GM18498 (cell line): ENCODE results near the gene TOPAZ1.

ENCODE experiments used
- ATAC-seq: cut with Tn5 transposase; IDR thresholded peaks from one replicate; pipeline ENCODE4 v1.9.1; 2021; ENCODE audit warnings: mild to moderate bottlenecking, moderate library complexity; ENCODE audit not compliant: unreplicated experiment

Gene TOPAZ1

DNA sequence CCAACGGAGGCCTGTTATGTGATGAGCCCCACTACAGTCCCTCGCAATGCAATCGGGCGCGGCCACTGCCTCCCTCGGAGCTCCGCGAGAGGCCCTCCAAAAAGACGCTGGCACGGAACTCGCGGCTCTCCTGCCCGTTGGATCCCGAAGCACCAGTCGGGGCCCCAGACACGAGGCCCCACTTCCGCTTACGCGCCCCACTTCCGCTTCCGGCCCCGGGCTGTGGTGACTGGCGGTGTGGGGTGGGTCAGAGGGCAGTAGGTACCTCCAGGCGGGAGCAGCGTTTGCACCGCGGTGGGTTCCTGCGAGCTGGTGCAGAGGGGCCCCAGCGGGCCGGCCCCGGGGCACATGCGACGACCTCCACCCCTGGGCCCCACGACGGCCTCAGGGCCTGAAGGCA lies at the start of gene TOPAZ1:
Gene TOPAZ1, plus strand, starts transcription at position 181 of the 400 bp plus-strand sequence. Its CDS starts 168 bp downstream, at position 349.
- ATAC-seq = no peak

DNA sequence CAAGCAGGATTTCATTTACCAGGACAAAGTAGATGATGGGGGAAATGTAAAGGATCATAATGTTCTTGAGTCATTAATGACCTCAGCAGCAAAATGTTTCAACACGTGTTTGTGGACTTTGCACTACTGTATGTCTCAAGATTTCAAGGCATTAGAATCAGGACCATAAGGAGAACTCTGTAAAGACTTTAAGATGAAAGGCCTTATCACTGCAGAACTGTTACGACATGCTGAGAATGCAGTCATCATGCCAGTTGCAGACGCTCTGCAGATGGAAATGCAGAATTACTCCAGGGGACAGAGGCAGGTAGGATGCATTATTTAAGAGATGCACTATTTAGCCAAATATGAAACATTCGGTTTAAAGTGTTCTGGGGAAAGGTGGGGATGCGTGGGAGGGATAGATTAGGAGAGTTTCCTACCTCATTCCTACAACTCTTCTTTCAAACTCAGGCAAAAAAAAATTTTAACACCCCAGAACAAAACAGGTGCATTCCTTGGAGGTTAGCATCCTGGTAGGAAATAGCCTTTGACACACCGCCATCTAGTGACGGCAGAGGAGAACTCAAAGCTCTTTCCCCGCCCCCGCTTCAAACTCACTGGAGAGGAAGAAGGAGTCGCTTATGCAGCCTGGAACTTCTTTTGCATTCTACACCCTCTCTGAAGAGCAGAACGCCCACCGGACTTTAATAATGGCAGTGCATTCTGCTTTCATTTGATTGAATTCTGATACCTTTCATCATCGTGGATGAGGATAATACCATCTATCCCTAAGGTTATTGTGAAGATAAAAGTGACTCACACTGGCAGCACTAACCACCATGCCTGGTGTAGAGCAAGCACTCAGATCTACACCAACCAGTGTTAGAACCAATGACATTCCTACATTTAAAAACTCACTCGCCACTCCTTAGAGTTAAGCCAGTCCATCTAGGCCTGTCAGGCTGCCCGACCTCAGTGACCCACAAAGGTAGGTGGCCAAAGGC lies 43.1 kb upstream of the TOPAZ1 start:
- peak; percentile 60 for ATAC-seq

DNA sequence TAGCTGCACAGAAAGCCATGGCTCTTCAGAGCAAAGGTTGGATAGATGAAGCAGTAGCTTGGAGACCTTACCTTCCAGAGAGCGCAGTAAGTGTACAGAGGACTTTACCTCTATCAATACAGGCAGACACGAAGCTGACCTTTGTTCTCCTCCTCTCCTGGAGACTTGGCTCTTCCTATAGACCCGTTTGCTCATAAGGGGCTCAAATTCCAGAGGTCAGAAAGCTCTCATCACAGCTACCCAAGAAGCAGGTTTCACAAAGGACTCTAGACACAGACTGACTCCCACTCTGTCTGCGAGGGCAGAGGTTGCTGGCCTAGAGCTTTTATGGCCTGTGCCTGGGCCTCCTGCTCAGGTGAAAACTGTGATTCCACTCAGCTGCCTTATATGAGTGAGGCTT lies 35.4 kb upstream of the TOPAZ1 start:
- ATAC-seq = no peak

DNA sequence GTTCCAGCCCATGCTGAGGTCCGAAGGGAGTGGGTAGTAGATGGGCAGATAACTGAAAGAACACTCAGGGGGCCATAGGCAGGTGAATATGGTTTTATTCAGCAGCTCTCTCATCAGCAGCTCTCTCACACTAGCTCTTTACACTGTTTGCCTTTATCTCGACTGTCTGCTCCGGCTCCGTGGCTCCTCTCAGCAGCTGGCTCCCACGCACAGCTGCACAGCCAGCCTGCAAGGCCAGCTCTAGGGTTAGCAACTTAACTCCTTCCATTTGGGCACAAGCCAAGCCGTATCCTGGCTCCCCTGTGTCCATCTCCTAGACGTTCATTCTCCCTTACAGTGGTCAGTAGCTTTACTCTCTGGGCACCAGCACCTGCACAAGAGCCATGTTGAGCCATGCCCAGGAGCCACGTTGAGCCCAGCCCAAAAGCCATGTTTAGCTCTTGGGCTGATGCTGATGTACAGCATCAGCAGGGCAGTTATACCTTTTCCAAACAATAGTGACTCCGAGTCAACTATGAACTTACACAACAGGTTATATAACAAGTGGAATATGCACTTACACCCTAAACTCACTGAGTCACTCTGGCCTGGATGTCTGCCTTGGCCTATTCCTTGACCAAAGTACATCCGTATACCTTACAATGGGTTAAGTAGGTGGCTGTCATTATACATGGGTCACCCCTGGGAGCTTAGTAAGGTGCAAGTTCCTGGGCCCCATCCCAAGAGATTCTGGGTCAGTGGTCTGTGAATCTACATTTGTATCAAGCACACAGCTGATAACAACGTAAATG lies 34.6 kb upstream of the TOPAZ1 start:
- ATAC-seq = no peak

- ATAC-seq = no peak
These were observed 33.6 kb upstream of the TOPAZ1 start for GRCh38 chr3:44208086-44208485.

GRCh38 chr3:44208568-44208967 lies 33.1 kb upstream of the TOPAZ1 start:
- ATAC-seq = no peak

DNA sequence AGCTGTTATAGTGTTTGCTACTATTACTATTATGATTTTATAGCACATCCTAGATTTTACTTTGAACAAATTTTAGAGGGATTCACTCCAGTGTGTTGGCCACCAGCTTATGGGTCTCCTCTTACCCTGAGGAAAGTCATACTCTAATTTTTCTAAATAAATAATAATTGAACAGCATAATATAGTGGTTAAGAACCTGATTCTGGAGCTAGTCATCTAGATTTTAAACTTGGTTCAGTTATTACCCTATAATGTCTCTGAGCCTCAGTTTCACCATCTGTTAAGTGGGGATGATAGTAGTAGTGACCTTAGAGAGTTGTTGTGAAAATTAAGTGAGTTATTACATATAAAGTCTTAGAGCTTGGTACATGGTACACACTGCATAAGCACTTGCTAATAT lies 30.7 kb upstream of the TOPAZ1 start:
- ATAC-seq = no peak

DNA sequence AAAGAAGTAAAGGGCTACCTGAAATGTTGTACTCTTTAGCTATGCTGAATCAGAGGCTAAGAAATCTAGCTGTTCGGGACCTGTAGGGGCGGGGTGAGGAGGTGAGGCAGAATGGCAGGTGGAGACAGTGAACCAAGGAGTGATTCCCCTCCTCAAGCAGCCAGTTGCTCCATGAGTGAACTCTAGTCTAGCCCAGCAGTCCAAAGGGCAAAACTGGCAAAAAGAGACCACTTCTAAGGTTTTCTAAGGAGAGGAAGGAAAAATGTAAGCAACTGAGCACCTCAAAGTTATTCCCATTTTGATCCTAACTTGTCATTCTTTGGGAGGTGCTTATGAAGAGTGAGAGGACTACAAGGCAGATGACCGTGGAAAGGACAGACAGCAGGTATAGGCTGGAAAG lies 19.3 kb upstream of the TOPAZ1 start:
- no peak for ATAC-seq

DNA sequence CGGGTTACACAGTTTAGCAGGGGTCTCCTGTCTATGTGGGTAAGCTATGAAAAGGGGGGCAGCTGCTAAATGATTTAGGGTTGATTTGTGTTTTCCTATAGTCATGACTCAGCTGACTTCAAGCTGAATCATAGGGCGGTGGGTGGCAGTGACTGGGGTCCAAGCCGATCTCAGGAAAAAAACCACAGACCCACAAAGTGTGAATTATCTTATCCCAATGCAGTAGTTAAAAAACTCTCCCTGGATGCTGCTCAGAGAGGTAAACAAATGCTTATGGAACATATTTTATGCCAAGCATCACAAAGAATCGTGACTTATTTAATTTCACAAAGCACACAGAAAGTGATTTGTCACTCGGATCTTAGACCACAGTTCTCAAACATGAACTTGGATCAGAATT lies 18.4 kb upstream of the TOPAZ1 start:
- no peak for ATAC-seq

DNA sequence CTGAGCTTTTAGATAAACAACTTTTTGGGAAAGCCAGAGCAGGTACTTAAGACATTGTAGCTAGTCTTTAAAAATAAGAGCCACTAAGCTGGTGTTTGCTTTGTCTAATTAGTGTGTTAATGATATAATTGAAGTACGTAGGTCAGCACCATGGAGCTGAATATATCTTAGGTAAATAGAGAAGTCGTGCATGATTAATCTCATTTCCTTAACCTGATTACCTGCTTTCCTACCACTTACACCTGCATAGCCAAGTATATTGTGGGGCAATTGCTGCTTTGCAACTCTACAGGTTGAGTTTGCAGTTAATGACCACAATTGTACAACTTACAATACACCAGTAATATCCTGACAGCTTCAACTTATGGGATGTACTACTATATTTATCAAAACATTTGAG lies 17.6 kb upstream of the TOPAZ1 start:
- no peak for ATAC-seq

- no peak for ATAC-seq
These were observed 15.1 kb upstream of the TOPAZ1 start for GRCh38 chr3:44226573-44226972.

- no peak for ATAC-seq
These were observed 14.1 kb upstream of the TOPAZ1 start for GRCh38 chr3:44227632-44228031.

GRCh38 chr3:44228900-44229299 lies 12.8 kb upstream of the TOPAZ1 start:
- ATAC-seq = no peak

GRCh38 chr3:44232407-44232806 lies 9.3 kb upstream of the TOPAZ1 start:
- no peak for ATAC-seq

DNA sequence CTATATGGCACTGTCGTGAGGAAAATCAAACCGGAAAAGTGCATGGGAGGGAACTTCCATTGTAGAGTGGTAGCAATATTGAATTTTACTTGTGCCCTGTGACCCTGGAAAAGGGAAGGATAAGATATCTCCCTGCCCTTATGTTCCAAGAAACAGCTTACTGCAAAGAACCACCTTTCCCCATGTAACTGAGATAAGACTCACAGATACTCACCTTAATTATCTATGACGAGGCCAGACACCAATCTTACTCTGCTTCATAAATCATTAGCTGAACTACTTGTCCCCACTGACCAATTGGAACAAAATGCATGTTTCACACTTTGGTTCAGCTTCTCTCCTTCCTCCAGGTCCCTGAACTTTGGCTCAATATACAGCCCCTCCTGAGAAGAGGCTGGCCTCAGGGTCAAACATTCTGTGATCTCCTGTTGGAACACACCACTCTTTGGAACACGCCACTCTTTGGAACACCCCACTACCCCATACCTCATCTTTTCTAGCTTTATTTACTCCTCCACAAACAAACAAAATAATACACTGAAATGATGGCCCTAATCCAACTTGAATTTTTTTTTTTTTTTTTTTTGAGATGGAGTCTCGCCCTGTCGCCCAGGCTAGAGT lies 6.9 kb upstream of the TOPAZ1 start:
- ATAC-seq = no peak

- peak; percentile 76 for ATAC-seq
These were observed 5.8 kb upstream of the TOPAZ1 start for GRCh38 chr3:44235604-44236484.

- no peak for ATAC-seq
These were observed 5.2 kb upstream of the TOPAZ1 start for GRCh38 chr3:44236485-44236908.

DNA sequence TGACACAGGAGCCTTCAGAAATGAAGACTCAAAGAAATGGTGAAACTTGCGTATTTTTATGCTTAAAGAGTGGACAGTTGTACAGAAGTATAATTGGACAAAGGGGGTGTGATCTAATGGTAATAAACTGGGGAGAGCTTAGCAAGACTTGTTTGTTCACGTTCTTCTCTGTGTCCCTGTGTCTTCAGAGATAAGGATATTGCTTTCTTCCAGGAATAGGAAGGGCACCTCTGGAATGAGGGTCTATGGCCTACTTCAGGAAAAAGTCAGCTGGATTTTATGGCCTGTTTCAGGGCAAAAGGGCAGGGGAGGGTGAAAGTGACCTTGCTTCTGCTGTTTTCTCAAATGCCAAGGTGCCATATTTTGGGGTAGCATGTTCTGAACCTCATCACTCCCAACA lies 4.5 kb upstream of the TOPAZ1 start:
- ATAC-seq = no peak

DNA sequence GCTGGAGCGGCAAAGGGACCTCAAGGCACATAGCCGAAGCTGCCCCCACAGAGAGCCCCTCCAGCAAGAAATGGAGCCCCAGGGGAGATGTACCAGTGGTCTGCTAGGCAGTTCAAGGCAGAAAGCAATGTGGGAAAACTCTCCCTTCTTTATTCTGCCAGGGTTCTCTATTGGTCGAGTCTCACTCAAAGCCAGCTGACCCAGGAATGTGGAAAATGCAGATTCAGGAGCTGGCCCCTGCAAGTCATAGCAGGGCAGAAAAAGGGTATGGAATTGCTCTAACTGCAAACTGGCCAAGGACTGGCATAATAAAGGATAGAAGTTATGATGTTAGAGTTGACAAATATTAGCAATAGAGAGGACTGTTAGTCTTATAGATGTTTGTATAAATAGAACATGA lies 4.0 kb upstream of the TOPAZ1 start:
- ATAC-seq = no peak

GRCh38 chr3:44238889-44239288 lies 2.8 kb upstream of the TOPAZ1 start:
- ATAC-seq = no peak
